HEK293 (cell line): ENCODE measurements around the gene SSTR3.

ENCODE experiments used
- CTCF ChIA-PET: fragments of 350-600 bp; formaldehyde crosslinking; extraction: SDS; loops from one replicate; lab custom pipeline; 2021; ENCODE audit warnings: antibody characterized with exemption; lab: Yijun Ruan, JAX
- POLR2A ChIA-PET: fragments of 300-600 bp; formaldehyde crosslinking; extraction: SDS; loops from one replicate; lab custom pipeline; 2020; ENCODE audit warnings: antibody characterized with exemption, inconsistent platforms; lab: Yijun Ruan, JAX
- H3K27ac ChIP-seq: fragments of 200-500 bp; sonication (Bioruptor generic); 2 replicates; pipeline ENCODE4 v1.5.1; 2014; ENCODE audit warnings: low read depth, low read length, control low read depth, inconsistent platforms; ENCODE audit errors: extremely low read depth
- H3K36me3 ChIP-seq, 2 experiments: fragments of 200-500 bp in 1 of 2; sonication (Bioruptor generic) in 1 of 2; 1 replicate in 1 of 2; 2 replicates in 1 of 2; pipeline ENCODE4 v1.5.1; 2014 to 2017; ENCODE audit warnings: inconsistent platforms in 2 of 2, low read length in 2 of 2; ENCODE audit not compliant: control insufficient read depth in 2 of 2, insufficient read depth in 1 of 2
- H3K4me1 ChIP-seq: fragments of 200-500 bp; sonication (Bioruptor generic); 2 replicates; pipeline ENCODE4 v1.5.1; 2014; ENCODE audit warnings: mild to moderate bottlenecking, low read length, inconsistent platforms; ENCODE audit not compliant: control insufficient read depth, insufficient read depth
- H3K4me3 ChIP-seq: 2 replicates; pipeline ENCODE4 v1.5.1; 2011; ENCODE audit warnings: low read depth, mild to moderate bottlenecking, control low read depth, low read length, moderate library complexity
- H3K9me3 ChIP-seq: fragments of 200-500 bp; sonication (Bioruptor generic); 2 replicates; pipeline ENCODE4 v1.5.1; 2014; ENCODE audit warnings: low read depth, low read length, inconsistent platforms; ENCODE audit not compliant: control insufficient read depth, insufficient read depth
- KLF16 ChIP-seq: fragments of 450-650 bp; formaldehyde crosslinking; IDR thresholded peaks from 2 replicates; pipeline ENCODE4 v1.5.1; 2017; ENCODE audit warnings: missing biosample characterization, missing genetic modification characterization
- MZF1 ChIP-seq: fragments of 450-650 bp; formaldehyde crosslinking; IDR thresholded peaks from 2 replicates; pipeline ENCODE4 v1.5.1; 2017; ENCODE audit warnings: missing biosample characterization, missing genetic modification characterization, borderline replicate concordance
- OSR2 ChIP-seq: fragments of 450-650 bp; formaldehyde crosslinking; IDR thresholded peaks from 2 replicates; pipeline ENCODE4 v1.5.1; 2016; ENCODE audit warnings: missing biosample characterization, missing genetic modification characterization
- TRIM28 ChIP-seq: IDR thresholded peaks from 2 replicates; pipeline ENCODE4 v1.6.1; 2011; ENCODE audit warnings: low read length, control low read depth, borderline replicate concordance
- YY1 ChIP-seq: fragments of 450-650 bp; formaldehyde crosslinking; IDR thresholded peaks from 2 replicates; pipeline ENCODE4 v1.5.1; 2018; ENCODE audit warnings: missing biosample characterization, missing genetic modification characterization
- ZBTB17 ChIP-seq: fragments of 450-650 bp; formaldehyde crosslinking; IDR thresholded peaks from 2 replicates; pipeline ENCODE4 v1.5.1; 2016; ENCODE audit warnings: missing biosample characterization, missing genetic modification characterization
- ZEB2 ChIP-seq: fragments of 450-650 bp; formaldehyde crosslinking; IDR thresholded peaks from 2 replicates; pipeline ENCODE4 v1.5.1; 2016; ENCODE audit warnings: missing biosample characterization, missing genetic modification characterization
- ZFP69B ChIP-seq: fragments of 450-650 bp; formaldehyde crosslinking; IDR thresholded peaks from 2 replicates; pipeline ENCODE4 v1.5.1; 2016; ENCODE audit warnings: missing biosample characterization, missing genetic modification characterization
- ZIC2 ChIP-seq: fragments of 450-650 bp; formaldehyde crosslinking; IDR thresholded peaks from 2 replicates; pipeline ENCODE4 v1.5.1; 2016; ENCODE audit warnings: missing biosample characterization, missing genetic modification characterization
- ZNF18 ChIP-seq: fragments of 450-650 bp; formaldehyde crosslinking; IDR thresholded peaks from 2 replicates; pipeline ENCODE4 v1.5.1; 2016; ENCODE audit warnings: missing biosample characterization, missing genetic modification characterization
- ZNF202 ChIP-seq: fragments of 450-650 bp; formaldehyde crosslinking; IDR thresholded peaks from 2 replicates; pipeline ENCODE4 v1.5.1; 2016; ENCODE audit warnings: missing biosample characterization, missing genetic modification characterization, borderline replicate concordance
- ZNF302 ChIP-seq: fragments of 450-650 bp; formaldehyde crosslinking; IDR thresholded peaks from 2 replicates; pipeline ENCODE4 v1.5.1; 2016; ENCODE audit warnings: missing biosample characterization, missing genetic modification characterization, low read depth
- ZNF341 ChIP-seq: fragments of 450-650 bp; formaldehyde crosslinking; IDR thresholded peaks from 2 replicates; pipeline ENCODE4; 2016; ENCODE audit warnings: low read depth, missing biosample characterization, missing genetic modification characterization
- ZNF449 ChIP-seq: fragments of 450-650 bp; formaldehyde crosslinking; IDR thresholded peaks from 2 replicates; pipeline ENCODE4 v1.5.1; 2017; ENCODE audit warnings: missing biosample characterization, mild to moderate bottlenecking, missing genetic modification characterization, moderate library complexity
- ZNF501 ChIP-seq: fragments of 450-650 bp; formaldehyde crosslinking; IDR thresholded peaks from 2 replicates; pipeline ENCODE4 v1.5.1; 2016; ENCODE audit warnings: missing biosample characterization, missing genetic modification characterization
- ZNF514 ChIP-seq: fragments of 450-650 bp; formaldehyde crosslinking; IDR thresholded peaks from 2 replicates; pipeline ENCODE4 v1.5.1; 2016; ENCODE audit warnings: missing biosample characterization, missing genetic modification characterization
- ZNF660 ChIP-seq: fragments of 450-650 bp; IDR thresholded peaks from 2 replicates; pipeline ENCODE4 v1.5.1; 2018; ENCODE audit warnings: missing biosample characterization, mild to moderate bottlenecking, missing genetic modification characterization
- ZNF701 ChIP-seq: fragments of 450-650 bp; formaldehyde crosslinking; IDR thresholded peaks from 2 replicates; pipeline ENCODE4 v1.5.1; 2016; ENCODE audit warnings: missing biosample characterization, missing genetic modification characterization
- ZNF76 ChIP-seq: fragments of 450-650 bp; formaldehyde crosslinking; IDR thresholded peaks from 2 replicates; pipeline ENCODE4; 2016; ENCODE audit warnings: low read depth, missing biosample characterization, missing genetic modification characterization, borderline replicate concordance
- TF ChIP-seq, protein P1 (sequence below): fragments of 450-650 bp; formaldehyde crosslinking; IDR thresholded peaks from 2 replicates; pipeline ENCODE4; 2016; ENCODE audit warnings: missing biosample characterization, missing genetic modification characterization
- TF ChIP-seq, protein P2 (sequence below): sonication (generic); formaldehyde crosslinking; IDR thresholded peaks from 2 replicates; pipeline ENCODE4 v1.8.1; 2022; ENCODE audit warnings: mild to moderate bottlenecking, moderate library complexity, missing genetic modification reagents
- TF ChIP-seq, protein P3 (sequence below): fragments of 450-650 bp; formaldehyde crosslinking; IDR thresholded peaks from 2 replicates; pipeline ENCODE4 v1.5.1; 2017; ENCODE audit warnings: missing biosample characterization, missing genetic modification characterization

SSTR3 gene

GRCh38 chr22:37184816-37185541 is 27.3 kb downstream of the SSTR3 start:
- H3K4me1 ChIP-seq = peaks cover 3% of the 10 kb centered on the region; the same call in 1 of the 2 replicates
- H3K4me3 ChIP-seq = no peak overlapping the region
- no peak overlapping the region for H3K27ac ChIP-seq
- no peaks in the 10 kb centered on the region for H3K36me3 ChIP-seq
- TF ChIP-seq KLF16 (tag by site-specific recombination) = no peak
- TF ChIP-seq ZNF202 = no peak
- no peak for TF ChIP-seq ZFP69B
- TF ChIP-seq ZNF76 (tag by site-specific recombination) = no peak
- no peak for TF ChIP-seq ZNF302 (tag by site-specific recombination)
- no peak for TF ChIP-seq MZF1
- no peak for TF ChIP-seq ZNF449 (tag by site-specific recombination)
- TF ChIP-seq ZIC2 = no peak
- TF ChIP-seq, protein P1, sequence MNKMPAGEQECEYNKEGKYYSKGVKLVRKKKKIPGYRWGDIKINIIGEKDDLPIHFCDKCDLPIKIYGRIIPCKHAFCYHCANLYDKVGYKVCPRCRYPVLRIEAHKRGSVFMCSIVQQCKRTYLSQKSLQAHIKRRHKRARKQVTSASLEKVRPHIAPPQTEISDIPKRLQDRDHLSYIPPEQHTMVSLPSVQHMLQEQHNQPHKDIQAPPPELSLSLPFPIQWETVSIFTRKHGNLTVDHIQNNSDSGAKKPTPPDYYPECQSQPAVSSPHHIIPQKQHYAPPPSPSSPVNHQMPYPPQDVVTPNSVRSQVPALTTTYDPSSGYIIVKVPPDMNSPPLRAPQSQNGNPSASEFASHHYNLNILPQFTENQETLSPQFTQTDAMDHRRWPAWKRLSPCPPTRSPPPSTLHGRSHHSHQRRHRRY (tag by site-specific recombination) = no peak
- no peak for TF ChIP-seq ZNF18 (tag by site-specific recombination)
- TF ChIP-seq ZNF514 (tag by site-specific recombination) = no peak
- TF ChIP-seq ZBTB17 = no peak
- TF ChIP-seq YY1 (tag by site-specific recombination) = no peak
- ChIA-PET CTCF (interaction anchor here (1.0 to 3.6 kb wide), 2 partner anchors 11 to 15 kb away, joined by 3 to 15 read pairs; no protein-coding TSS in a partner anchor), POLR2A (no interaction called here)
- H3K9me3 ChIP-seq = no peaks in the 10 kb centered on the region

- Histone ChIP-seq H3K4me1 (peaks cover 3% of the 10 kb centered on the region; the same call in 1 of the 2 replicates), H3K27ac (no peak overlapping the region), H3K9me3 (no peaks in the 10 kb centered on the region), H3K36me3 (no peaks in the 10 kb centered on the region), H3K4me3 (no peak overlapping the region)
- POLR2A ChIA-PET = interaction anchor here (2.5 kb wide), 1 partner anchor 15 kb away, joined by 7 read pairs; no protein-coding TSS in a partner anchor
- TF ChIP-seq ZNF202 = no peak
- TF ChIP-seq ZEB2 (tag by site-specific recombination) = peak; percentile 95
- CTCF ChIA-PET = interaction anchor here (1.0 to 3.6 kb wide), 3 partner anchors 14 to 23 kb away, joined by 3 to 15 read pairs (median 3); no protein-coding TSS in a partner anchor
These were observed 27.9 kb downstream of the SSTR3 start for GRCh38 chr22:37184380-37184755.

GRCh38 chr22:37183432-37184379 is 28.6 kb downstream of the SSTR3 start:
- no peaks in the 10 kb centered on the region for H3K9me3 ChIP-seq
- ChIA-PET POLR2A (interaction anchor here (2.5 kb wide), 1 partner anchor 16 kb away, joined by 7 read pairs; no protein-coding TSS in a partner anchor), CTCF (interaction anchor here (1.0 to 3.6 kb wide), 3 partner anchors 15 to 22 kb away, joined by 3 to 15 read pairs (median 3); no protein-coding TSS in a partner anchor)
- no peaks in the 10 kb centered on the region for H3K36me3 ChIP-seq
- peaks cover 3% of the 10 kb centered on the region; the same call in 1 of the 2 replicates for H3K4me1 ChIP-seq
- H3K27ac ChIP-seq = no peak overlapping the region
- TF ChIP-seq, protein P2, sequence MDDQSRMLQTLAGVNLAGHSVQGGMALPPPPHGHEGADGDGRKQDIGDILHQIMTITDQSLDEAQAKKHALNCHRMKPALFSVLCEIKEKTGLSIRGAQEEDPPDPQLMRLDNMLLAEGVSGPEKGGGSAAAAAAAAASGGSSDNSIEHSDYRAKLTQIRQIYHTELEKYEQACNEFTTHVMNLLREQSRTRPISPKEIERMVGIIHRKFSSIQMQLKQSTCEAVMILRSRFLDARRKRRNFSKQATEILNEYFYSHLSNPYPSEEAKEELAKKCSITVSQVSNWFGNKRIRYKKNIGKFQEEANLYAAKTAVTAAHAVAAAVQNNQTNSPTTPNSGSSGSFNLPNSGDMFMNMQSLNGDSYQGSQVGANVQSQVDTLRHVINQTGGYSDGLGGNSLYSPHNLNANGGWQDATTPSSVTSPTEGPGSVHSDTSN (CRISPR knock-in tag) = no peak
- no peak for TF ChIP-seq ZNF701
- no peak for TF ChIP-seq OSR2 (tag by site-specific recombination)
- TF ChIP-seq ZNF501 = no peak
- no peak for TF ChIP-seq TRIM28
- TF ChIP-seq, protein P3, sequence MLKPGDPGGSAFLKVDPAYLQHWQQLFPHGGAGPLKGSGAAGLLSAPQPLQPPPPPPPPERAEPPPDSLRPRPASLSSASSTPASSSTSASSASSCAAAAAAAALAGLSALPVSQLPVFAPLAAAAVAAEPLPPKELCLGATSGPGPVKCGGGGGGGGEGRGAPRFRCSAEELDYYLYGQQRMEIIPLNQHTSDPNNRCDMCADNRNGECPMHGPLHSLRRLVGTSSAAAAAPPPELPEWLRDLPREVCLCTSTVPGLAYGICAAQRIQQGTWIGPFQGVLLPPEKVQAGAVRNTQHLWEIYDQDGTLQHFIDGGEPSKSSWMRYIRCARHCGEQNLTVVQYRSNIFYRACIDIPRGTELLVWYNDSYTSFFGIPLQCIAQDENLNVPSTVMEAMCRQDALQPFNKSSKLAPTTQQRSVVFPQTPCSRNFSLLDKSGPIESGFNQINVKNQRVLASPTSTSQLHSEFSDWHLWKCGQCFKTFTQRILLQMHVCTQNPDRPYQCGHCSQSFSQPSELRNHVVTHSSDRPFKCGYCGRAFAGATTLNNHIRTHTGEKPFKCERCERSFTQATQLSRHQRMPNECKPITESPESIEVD (tag by site-specific recombination) = no peak
- TF ChIP-seq ZNF341 (tag by site-specific recombination) = 0 out of 2 replicates have a peak, but pooled peaks have one; percentile 4
- TF ChIP-seq ZNF660 (tag by site-specific recombination) = no peak
- no peak overlapping the region for H3K4me3 ChIP-seq
